ENCODE results near the gene PLAC8L1.

Gene PLAC8L1

DNA sequence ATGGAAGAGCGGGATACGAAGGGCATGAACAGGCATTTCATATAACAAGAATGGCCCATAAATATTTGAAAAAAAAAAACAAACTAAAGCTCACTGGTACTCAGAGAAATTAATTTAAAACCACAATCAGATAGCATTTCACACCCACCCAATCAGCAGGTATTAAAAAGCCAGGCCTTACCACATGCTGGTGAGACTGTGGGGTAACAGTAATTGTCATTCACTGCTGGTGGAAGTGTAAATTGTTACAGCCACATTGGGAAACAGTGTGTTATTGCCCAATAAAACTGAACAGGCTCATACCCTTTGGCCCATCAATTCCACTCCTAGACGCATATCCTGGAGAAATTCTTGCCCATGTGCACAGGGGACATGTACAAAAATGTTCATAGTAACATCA is 66.0 kb downstream of the PLAC8L1 start:
- H3K4me3 ChIP-seq (ENCODE audit: low read length) = no peak overlapping the region
- DNase-seq (ENCODE audit: low read depth) = no peak
- TF ChIP-seq CTCF (conservative IDR thresholded peaks at IDR 0.05; ENCODE audit: low read length) = no peak

DNA sequence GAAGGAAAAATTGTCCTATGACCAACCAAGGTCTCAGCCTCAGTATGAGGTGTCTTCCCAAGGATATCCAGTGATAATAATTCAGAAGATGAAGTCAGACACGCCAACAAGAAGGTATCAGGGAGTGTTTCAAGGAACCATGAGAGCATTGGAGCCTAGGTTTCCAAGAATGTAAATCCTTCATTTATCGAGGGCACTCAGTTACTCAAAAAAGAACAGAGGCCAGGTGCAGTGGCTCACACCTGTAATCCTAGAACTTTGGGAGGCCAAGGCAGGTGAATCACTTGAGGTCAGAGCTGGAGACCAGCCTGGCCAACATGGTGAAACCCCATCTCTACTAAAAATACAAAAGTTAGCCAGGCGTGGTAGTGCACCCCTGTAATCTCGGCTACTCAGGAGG is 70.8 kb downstream of the PLAC8L1 start:
- DNase-seq (ENCODE audit: low read depth) = no peak
- H3K4me3 ChIP-seq (ENCODE audit: low read length) = no peak overlapping the region
- TF ChIP-seq CTCF (conservative IDR thresholded peaks at IDR 0.05; ENCODE audit: low read length) = no peak
